ENCODE results near the gene WASHC1. TPM values are rescaled to one million over a fixed set of nuclear protein-coding genes. Genes with fewer than 3 reads are reported as not detected.
"Not testable (repeated sequence)": the region's sequence is repeated elsewhere in the genome, so short reads cannot be mapped to it uniquely, and the experiment has no call there.

The WASHC1 gene
- total RNA-seq, 5 donors from 2014 or later (not counting 1 experiment from before 2014, with no cell fraction given): 10.8 to 37.8 (median 31.6) TPM

- H3K27me3 ChIP-seq (replicated peaks in 1 of 2; ENCODE audit: control insufficient read depth in 2 of 2, extremely low read depth in 1 of 2, insufficient read depth in 2 of 2, low read length in 1 of 2); H3K9me3 Mint-ChIP-seq; H3K4me1 Mint-ChIP-seq; ATAC-seq (replicated peaks in 1 of 4); H3K27me3 Mint-ChIP-seq; CTCF ChIA-PET; H3K36me3 ChIP-seq (ENCODE audit: control insufficient read depth in 2 of 2, extremely low read depth in 1 of 2, insufficient read depth in 1 of 2, low read length in 1 of 2); POLR2A ChIA-PET; H3K36me3 Mint-ChIP-seq; H3K9me3 ChIP-seq; H3K4me1 ChIP-seq (ENCODE audit: control insufficient read depth in 1 of 2, extremely low read depth in 1 of 2, insufficient read depth in 2 of 2, low read length in 2 of 2); H3K4me3 ChIP-seq (ENCODE audit: control insufficient read depth in 1 of 2, extremely low read depth in 1 of 2, low read length in 1 of 2); DNase-seq; H3K27ac ChIP-seq (ENCODE audit: low read length); H3K4me3 Mint-ChIP-seq; H3K27ac Mint-ChIP-seq: not testable (repeated sequence)
- WGBS (ENCODE audit: insufficient coverage): no CpG with 5 or more reads among the region's 6 CpGs
Measured at GRCh38 chr9:16875-17274, 12.4 kb downstream of the WASHC1 start.

- H3K4me1 Mint-ChIP-seq; H3K27ac ChIP-seq (ENCODE audit: low read length); H3K36me3 Mint-ChIP-seq; CTCF ChIA-PET; ATAC-seq (replicated peaks in 1 of 4); H3K4me3 Mint-ChIP-seq; H3K9me3 ChIP-seq; H3K4me1 ChIP-seq (ENCODE audit: control insufficient read depth in 1 of 2, extremely low read depth in 1 of 2, insufficient read depth in 2 of 2, low read length in 2 of 2); H3K4me3 ChIP-seq (ENCODE audit: control insufficient read depth in 1 of 2, extremely low read depth in 1 of 2, low read length in 1 of 2); H3K27me3 Mint-ChIP-seq; H3K9me3 Mint-ChIP-seq; H3K27me3 ChIP-seq (replicated peaks in 1 of 2; ENCODE audit: control insufficient read depth in 2 of 2, extremely low read depth in 1 of 2, insufficient read depth in 2 of 2, low read length in 1 of 2); H3K27ac Mint-ChIP-seq; H3K36me3 ChIP-seq (ENCODE audit: control insufficient read depth in 2 of 2, extremely low read depth in 1 of 2, insufficient read depth in 1 of 2, low read length in 1 of 2); POLR2A ChIA-PET: not testable (repeated sequence)
- peak in 1 of 35 experiments; percentile 2 for DNase-seq
- 100% methylated on average over 1 of the region's 10 CpGs for WGBS (ENCODE audit: insufficient coverage)
Measured at GRCh38 chr9:14129-14809, 15.0 kb downstream of the WASHC1 start.

GRCh38 chr9:11206-11605 lies 18.1 kb downstream of the WASHC1 start:
- not testable (repeated sequence) for ATAC-seq (replicated peaks in 1 of 4); H3K27me3 Mint-ChIP-seq
- WGBS (ENCODE audit: insufficient coverage): no CpG with 5 or more reads among the region's 26 CpGs

GRCh38 chr9:10653-11053 lies 18.6 kb downstream of the WASHC1 start:
- H3K27ac Mint-ChIP-seq; H3K4me3 Mint-ChIP-seq; CTCF ChIA-PET; H3K4me1 ChIP-seq (ENCODE audit: control insufficient read depth in 1 of 2, extremely low read depth in 1 of 2, insufficient read depth in 2 of 2, low read length in 2 of 2); H3K36me3 ChIP-seq (ENCODE audit: control insufficient read depth in 2 of 2, extremely low read depth in 1 of 2, insufficient read depth in 1 of 2, low read length in 1 of 2); H3K27ac ChIP-seq (ENCODE audit: low read length); H3K36me3 Mint-ChIP-seq; H3K27me3 ChIP-seq (replicated peaks in 1 of 2; ENCODE audit: control insufficient read depth in 2 of 2, extremely low read depth in 1 of 2, insufficient read depth in 2 of 2, low read length in 1 of 2); H3K4me3 ChIP-seq (ENCODE audit: control insufficient read depth in 1 of 2, extremely low read depth in 1 of 2, low read length in 1 of 2); ATAC-seq (replicated peaks in 1 of 4); H3K9me3 Mint-ChIP-seq; H3K27me3 Mint-ChIP-seq; H3K4me1 Mint-ChIP-seq; POLR2A ChIA-PET; H3K9me3 ChIP-seq: not testable (repeated sequence)
- 84% methylated on average over 5 of the region's 41 CpGs for WGBS (ENCODE audit: insufficient coverage)
- peak in 10 of 35 experiments; percentile 1 to 16 (median 10) for DNase-seq

More at GRCh38 chr9:11206-11605, 18.1 kb downstream of the WASHC1 start:
- DNase-seq: peak in 33 of 35 experiments; percentile 3 to 88 (median 71)
- H3K36me3 Mint-ChIP-seq; H3K9me3 ChIP-seq; H3K4me1 ChIP-seq (ENCODE audit: control insufficient read depth in 1 of 2, extremely low read depth in 1 of 2, insufficient read depth in 2 of 2, low read length in 2 of 2); H3K9me3 Mint-ChIP-seq; H3K4me1 Mint-ChIP-seq; H3K4me3 Mint-ChIP-seq; CTCF ChIA-PET; H3K27ac ChIP-seq (ENCODE audit: low read length); H3K4me3 ChIP-seq (ENCODE audit: control insufficient read depth in 1 of 2, extremely low read depth in 1 of 2, low read length in 1 of 2); H3K36me3 ChIP-seq (ENCODE audit: control insufficient read depth in 2 of 2, extremely low read depth in 1 of 2, insufficient read depth in 1 of 2, low read length in 1 of 2); H3K27ac Mint-ChIP-seq; POLR2A ChIA-PET; H3K27me3 ChIP-seq (replicated peaks in 1 of 2; ENCODE audit: control insufficient read depth in 2 of 2, extremely low read depth in 1 of 2, insufficient read depth in 2 of 2, low read length in 1 of 2): not testable (repeated sequence)

- CTCF ChIA-PET; H3K27ac ChIP-seq (ENCODE audit: low read length); H3K4me3 Mint-ChIP-seq; H3K4me1 Mint-ChIP-seq; H3K9me3 Mint-ChIP-seq; POLR2A ChIA-PET; H3K9me3 ChIP-seq; H3K36me3 ChIP-seq (ENCODE audit: control insufficient read depth in 2 of 2, extremely low read depth in 1 of 2, insufficient read depth in 1 of 2, low read length in 1 of 2); H3K27me3 ChIP-seq (replicated peaks in 1 of 2; ENCODE audit: control insufficient read depth in 2 of 2, extremely low read depth in 1 of 2, insufficient read depth in 2 of 2, low read length in 1 of 2); ATAC-seq (replicated peaks in 1 of 4); H3K4me3 ChIP-seq (ENCODE audit: control insufficient read depth in 1 of 2, extremely low read depth in 1 of 2, low read length in 1 of 2); H3K27ac Mint-ChIP-seq; H3K4me1 ChIP-seq (ENCODE audit: control insufficient read depth in 1 of 2, extremely low read depth in 1 of 2, insufficient read depth in 2 of 2, low read length in 2 of 2); H3K27me3 Mint-ChIP-seq; H3K36me3 Mint-ChIP-seq: not testable (repeated sequence)
- WGBS (ENCODE audit: insufficient coverage): no CpG with 5 or more reads among the region's 13 CpGs
- peak in 1 of 35 experiments; percentile 34 for DNase-seq
Measured at GRCh38 chr9:10207-10606, 19.0 kb downstream of the WASHC1 start.

Other genes starting within 250 kb of the WASHC1 start
- gene FOXD4, start 89.0 kb upstream of the WASHC1 start, total RNA-seq: under 1 TPM in 2 of 5 donors, not detected in 3; 0.16 to 0.35 TPM
- gene ZNG1A, start 149.6 kb upstream of the WASHC1 start, total RNA-seq: 10 to 100 TPM; 21.2 to 31.2 (median 22.3) TPM
- gene DOCK8, start 185.4 kb upstream of the WASHC1 start, total RNA-seq: 100 to 1,000 TPM; 173 to 231 (median 208) TPM